ENCODE results near the gene ZBTB20. TPM values are rescaled to one million over a fixed set of nuclear protein-coding genes. Genes with fewer than 3 reads are reported as not detected.

The ZBTB20 gene
- total and polyA plus RNA-seq, 10 donors = 0.32 to 89.7 (median 71.8) TPM

DNA sequence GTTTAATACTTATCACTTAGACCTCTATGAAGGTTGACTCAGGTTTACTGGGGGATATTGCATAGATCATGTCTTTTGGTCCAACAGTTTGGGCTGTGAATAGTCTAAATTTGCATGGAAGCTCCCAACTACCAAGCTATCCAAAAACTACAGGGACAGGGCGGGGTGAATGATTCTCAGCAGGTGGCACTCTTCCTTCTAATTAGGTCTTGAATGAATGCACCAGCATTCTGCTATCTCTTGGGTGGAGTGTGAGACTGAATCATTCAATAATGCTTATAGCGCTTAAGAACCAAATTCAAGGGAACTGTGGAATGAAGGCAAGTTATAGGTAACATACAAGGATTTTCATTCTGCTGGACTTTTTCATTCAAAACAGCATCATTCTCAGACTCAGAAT lies 507.0 kb downstream of the ZBTB20 start:
- no peaks in the 10 kb centered on the region for H3K27me3 ChIP-seq (replicated peaks in 1 of 7)
- intact Hi-C loops (cut with DNase I; ENCODE audit: low total_unique reads) = no loop called here
- no peaks in the 10 kb centered on the region for H3K4me1 ChIP-seq
- TF ChIP-seq POLR2A (IDR thresholded peaks at IDR 0.05) (no peak), POLR2AphosphoS5 (IDR thresholded peaks at IDR 0.05) (no peak)
- TF ChIP-seq, protein P1, sequence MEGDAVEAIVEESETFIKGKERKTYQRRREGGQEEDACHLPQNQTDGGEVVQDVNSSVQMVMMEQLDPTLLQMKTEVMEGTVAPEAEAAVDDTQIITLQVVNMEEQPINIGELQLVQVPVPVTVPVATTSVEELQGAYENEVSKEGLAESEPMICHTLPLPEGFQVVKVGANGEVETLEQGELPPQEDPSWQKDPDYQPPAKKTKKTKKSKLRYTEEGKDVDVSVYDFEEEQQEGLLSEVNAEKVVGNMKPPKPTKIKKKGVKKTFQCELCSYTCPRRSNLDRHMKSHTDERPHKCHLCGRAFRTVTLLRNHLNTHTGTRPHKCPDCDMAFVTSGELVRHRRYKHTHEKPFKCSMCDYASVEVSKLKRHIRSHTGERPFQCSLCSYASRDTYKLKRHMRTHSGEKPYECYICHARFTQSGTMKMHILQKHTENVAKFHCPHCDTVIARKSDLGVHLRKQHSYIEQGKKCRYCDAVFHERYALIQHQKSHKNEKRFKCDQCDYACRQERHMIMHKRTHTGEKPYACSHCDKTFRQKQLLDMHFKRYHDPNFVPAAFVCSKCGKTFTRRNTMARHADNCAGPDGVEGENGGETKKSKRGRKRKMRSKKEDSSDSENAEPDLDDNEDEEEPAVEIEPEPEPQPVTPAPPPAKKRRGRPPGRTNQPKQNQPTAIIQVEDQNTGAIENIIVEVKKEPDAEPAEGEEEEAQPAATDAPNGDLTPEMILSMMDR (IDR thresholded peaks at IDR 0.05 in 8 of 11, conservative IDR thresholded peaks at IDR 0.05 in 3 of 11) = no peak
- no peak for DNase-seq
- 94 to 97% (median 95%) methylated on average over 2 of the region's 2 CpGs for WGBS, 5 donors
- peaks cover 0 to 31% (median 24%) of the 10 kb centered on the region in 8 donors for H3K9me3 ChIP-seq
- H3K4me3 ChIP-seq = no peak overlapping the region
- no peak overlapping the region for H3K27ac ChIP-seq
- H3K36me3 ChIP-seq = peaks cover 0 to 1% (median 0%) of the 10 kb centered on the region in 6 donors

GRCh38 chr3:114639171-114639570 lies 507.9 kb downstream of the ZBTB20 start:
- TF ChIP-seq, protein P1 (IDR thresholded peaks at IDR 0.05 in 8 of 11, conservative IDR thresholded peaks at IDR 0.05 in 3 of 11) = no peak
- TF ChIP-seq POLR2A (IDR thresholded peaks at IDR 0.05) = no peak
- TF ChIP-seq POLR2AphosphoS5 (IDR thresholded peaks at IDR 0.05) = no peak
- DNase-seq = no peak
- Histone ChIP-seq H3K9me3 (peaks cover 0 to 37% (median 27%) of the 10 kb centered on the region in 8 donors), H3K27ac (no peak overlapping the region), H3K4me3 (no peak overlapping the region), H3K36me3 (peaks cover 0 to 6% (median 0%) of the 10 kb centered on the region in 6 donors), H3K4me1 (no peaks in the 10 kb centered on the region), H3K27me3 (replicated peaks in 1 of 7) (no peaks in the 10 kb centered on the region)
- WGBS, 5 donors = 92 to 100% (median 94%) methylated on average over 1 of the region's 1 CpG
- intact Hi-C loops (cut with DNase I; ENCODE audit: low total_unique reads) = no loop called here

DNA sequence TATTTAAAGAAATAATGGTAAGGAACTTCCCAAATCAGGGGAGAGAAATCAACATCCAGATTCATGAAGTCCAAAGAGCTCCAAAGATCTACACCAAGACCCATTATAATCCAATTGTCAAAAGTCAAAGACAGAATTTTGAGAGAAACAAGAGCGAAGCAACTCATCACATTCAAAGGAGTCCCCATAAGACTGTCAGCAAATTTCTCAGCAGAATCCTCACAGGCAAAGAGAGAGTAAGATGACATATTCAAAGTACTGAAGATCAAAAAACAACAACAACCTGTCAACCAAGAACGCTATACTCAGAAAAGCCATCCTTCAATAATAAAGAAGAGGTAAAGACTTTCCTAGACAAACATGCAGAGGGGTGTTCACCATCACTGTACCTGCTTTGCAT lies 511.2 kb downstream of the ZBTB20 start:
- no peak for DNase-seq
- Histone ChIP-seq H3K27me3 (replicated peaks in 1 of 7) (no peaks in the 10 kb centered on the region), H3K36me3 (peaks cover 0 to 6% (median 0%) of the 10 kb centered on the region in 6 donors), H3K4me3 (no peak overlapping the region), H3K27ac (no peak overlapping the region), H3K4me1 (no peaks in the 10 kb centered on the region), H3K9me3 (peaks cover 0 to 37% (median 27%) of the 10 kb centered on the region in 8 donors)
- 93 to 100% (median 95%) methylated on average over 2 of the region's 2 CpGs for WGBS, 5 donors
- intact Hi-C loops (cut with DNase I; ENCODE audit: low total_unique reads) = no loop called here
- no peak for TF ChIP-seq POLR2A (IDR thresholded peaks at IDR 0.05)
- TF ChIP-seq, protein P1 (IDR thresholded peaks at IDR 0.05 in 8 of 11, conservative IDR thresholded peaks at IDR 0.05 in 3 of 11) = no peak
- TF ChIP-seq POLR2AphosphoS5 (IDR thresholded peaks at IDR 0.05) = no peak

DNA sequence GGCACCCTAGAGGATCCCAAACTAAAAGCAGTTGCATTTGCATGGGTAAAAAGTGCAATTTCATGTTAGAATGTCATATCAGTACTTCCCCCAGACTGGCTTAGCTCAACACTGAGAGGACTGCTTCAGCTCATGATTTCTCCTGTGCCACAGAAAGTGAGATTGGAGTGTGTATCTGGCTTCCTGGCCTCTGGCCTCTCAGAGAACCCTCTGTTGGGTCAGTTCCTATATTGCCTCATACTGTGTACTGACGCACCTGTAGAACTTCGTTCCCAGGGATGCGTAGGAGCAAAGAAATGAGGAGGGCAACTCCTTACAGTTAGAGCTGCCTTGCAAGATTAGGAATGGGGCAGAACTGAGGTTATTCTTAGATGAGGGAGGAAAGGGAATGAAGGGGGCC lies 512.5 kb downstream of the ZBTB20 start:
- Histone ChIP-seq H3K9me3 (peaks cover 0 to 37% (median 27%) of the 10 kb centered on the region in 8 donors), H3K36me3 (peaks cover 0 to 11% (median 0%) of the 10 kb centered on the region in 6 donors), H3K4me3 (no peak overlapping the region), H3K4me1 (no peaks in the 10 kb centered on the region), H3K27ac (no peak overlapping the region), H3K27me3 (replicated peaks in 1 of 7) (no peaks in the 10 kb centered on the region)
- 96 to 100% (median 97%) methylated on average over 3 of the region's 3 CpGs for WGBS, 5 donors
- no peak for TF ChIP-seq POLR2A (IDR thresholded peaks at IDR 0.05)
- TF ChIP-seq, protein P1 (IDR thresholded peaks at IDR 0.05 in 8 of 11, conservative IDR thresholded peaks at IDR 0.05 in 3 of 11) = no peak
- no peak for TF ChIP-seq POLR2AphosphoS5 (IDR thresholded peaks at IDR 0.05)
- intact Hi-C loops (cut with DNase I; ENCODE audit: low total_unique reads) = no loop called here
- DNase-seq = no peak

Measured in spleen (tissue), 11 donors.